Measurements from ENCODE around the gene PAPSS2. TPM values are rescaled to one million over a fixed set of nuclear protein-coding genes. Genes with fewer than 3 reads are reported as not detected.

The PAPSS2 gene
- total RNA-seq, 1 experiment from 2014 or later = 38.6 TPM

DNA sequence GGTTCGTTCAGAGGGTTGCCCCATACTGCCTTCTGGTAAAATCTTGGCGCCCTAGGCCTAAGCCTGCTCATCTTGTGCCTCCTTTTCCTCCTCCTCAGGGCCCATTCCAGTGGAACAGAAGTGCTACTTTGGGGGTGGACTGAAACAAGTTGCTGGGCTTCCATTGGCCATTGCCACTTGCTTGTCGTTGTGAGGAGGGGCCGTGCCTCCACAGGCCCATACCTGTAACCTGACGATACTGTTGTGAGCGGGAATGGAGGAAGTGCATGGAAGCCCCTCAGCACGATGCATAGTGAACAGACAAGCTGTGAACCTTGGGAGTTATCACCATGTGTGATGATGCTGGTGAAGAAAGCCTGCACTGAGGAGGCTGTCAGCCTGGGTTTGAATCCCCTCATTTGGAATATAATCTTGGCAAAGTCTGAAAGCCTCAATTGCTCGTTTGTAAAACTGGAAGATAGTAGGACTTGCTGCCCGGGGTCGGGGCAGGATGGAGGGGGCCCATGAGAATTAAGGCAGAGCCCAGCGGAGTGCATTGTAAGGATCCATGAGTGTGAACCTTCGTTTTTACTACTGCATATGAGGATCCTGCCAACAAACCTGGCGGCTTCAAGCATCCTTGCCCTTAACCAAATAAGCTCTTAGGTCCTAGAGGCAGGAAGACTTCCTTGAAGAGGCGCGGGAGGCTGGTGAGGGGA, 671 bp upstream of the PAPSS2 start:
- no peak for DNase-seq
- H3K9me3 ChIP-seq = no peaks in the 10 kb centered on the region
- no peaks in the 10 kb centered on the region for H3K27me3 ChIP-seq
- H3K36me3 ChIP-seq = no peaks in the 10 kb centered on the region
- peak overlapping the region; percentile 88 for H3K4me3 ChIP-seq

DNA sequence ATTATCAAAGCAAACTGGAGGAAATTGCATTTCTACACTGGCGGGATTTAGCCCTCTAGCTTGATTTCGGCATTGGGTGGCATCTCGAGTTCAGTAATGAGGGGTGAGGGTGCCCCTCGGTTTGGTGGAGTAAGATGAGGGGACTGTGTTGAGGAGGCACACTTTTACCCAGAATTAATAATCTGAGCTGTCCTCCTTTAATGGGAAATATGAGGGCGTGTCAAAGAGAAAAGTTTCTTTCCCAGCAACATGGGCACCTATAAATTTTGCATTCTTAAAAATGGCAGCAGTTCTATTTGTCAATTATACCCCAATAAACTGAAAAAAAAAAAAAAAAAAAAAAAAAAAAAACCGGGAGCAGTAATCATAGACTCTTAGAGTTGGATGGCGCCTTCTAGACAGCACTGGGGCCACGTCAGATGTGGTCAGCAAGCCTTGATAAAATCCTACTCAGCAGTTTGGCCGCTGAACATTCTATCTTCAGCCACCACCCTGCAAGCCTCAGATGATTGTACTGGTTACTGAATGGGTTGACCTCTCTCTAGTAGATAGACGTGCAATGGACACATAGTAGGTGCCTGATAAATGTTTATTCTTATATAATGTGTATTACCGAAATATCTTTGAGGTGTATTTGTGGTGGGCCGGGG, 931 bp downstream of the PAPSS2 start:
- Histone ChIP-seq H3K4me3 (peak overlapping the region; percentile 88), H3K36me3 (no peaks in the 10 kb centered on the region; the same call in 1 of the 2 replicates), H3K27me3 (no peaks in the 10 kb centered on the region), H3K9me3 (no peaks in the 10 kb centered on the region)
- DNase-seq = peak; percentile 62

DNA sequence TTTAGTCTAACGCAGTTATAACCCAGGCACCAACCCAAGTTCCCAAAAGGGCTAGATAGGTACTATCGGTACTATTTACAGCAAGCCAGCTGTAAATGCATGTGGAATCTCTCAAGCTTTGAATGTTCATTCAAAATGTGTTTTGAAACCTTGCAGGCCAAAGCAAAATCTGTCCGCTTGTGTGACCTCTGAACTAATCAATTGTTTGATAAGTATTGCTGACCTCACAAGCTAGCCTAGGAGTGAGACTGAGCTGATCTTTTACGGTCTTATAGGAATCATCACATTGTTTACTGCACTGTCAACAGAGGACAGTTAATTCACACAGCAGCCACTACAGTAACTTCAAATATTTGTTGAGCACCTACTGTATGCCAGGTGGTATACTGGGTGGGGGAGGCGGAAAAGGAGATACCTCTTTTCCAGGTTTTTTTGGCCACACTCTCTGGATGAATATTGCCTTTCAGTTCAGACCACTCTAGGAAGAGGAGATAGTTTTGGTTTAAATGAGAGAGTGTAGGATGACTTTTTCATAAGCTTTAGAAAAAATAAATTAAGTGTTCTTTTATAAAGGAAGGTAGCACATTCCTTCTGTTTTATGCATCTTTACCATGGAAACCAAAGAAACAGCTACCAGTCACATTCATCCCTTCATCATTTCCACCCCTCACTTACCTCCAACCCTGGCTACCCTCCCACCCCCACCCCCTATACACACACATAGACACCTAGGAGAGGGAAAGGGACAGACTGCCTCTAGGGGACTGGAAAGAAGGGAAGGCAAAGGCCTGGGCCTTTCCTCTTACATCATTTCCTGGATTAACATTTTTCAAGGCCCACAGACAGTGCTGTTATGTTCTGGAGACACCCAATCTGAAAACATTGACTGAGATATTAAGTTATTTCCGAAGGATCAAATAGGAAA, 2.4 kb downstream of the PAPSS2 start:
- H3K4me3 ChIP-seq = no peak overlapping the region; the same call in 1 of the 2 replicates
- no peaks in the 10 kb centered on the region for H3K9me3 ChIP-seq
- no peaks in the 10 kb centered on the region for H3K27me3 ChIP-seq
- peaks cover 6% of the 10 kb centered on the region for H3K36me3 ChIP-seq
- DNase-seq = no peak

- no peak for DNase-seq
- Histone ChIP-seq H3K4me3 (no peak overlapping the region), H3K9me3 (no peaks in the 10 kb centered on the region), H3K27me3 (no peaks in the 10 kb centered on the region), H3K36me3 (peaks cover 6% of the 10 kb centered on the region)
These were observed 4.6 kb downstream of the PAPSS2 start for GRCh38 chr10:87664276-87664701.

GRCh38 chr10:87667493-87667892, 7.8 kb downstream of the PAPSS2 start:
- H3K27me3 ChIP-seq = no peaks in the 10 kb centered on the region
- no peaks in the 10 kb centered on the region for H3K9me3 ChIP-seq
- H3K36me3 ChIP-seq = peaks cover 6% of the 10 kb centered on the region
- H3K4me3 ChIP-seq = no peak overlapping the region
- DNase-seq = no peak

DNA sequence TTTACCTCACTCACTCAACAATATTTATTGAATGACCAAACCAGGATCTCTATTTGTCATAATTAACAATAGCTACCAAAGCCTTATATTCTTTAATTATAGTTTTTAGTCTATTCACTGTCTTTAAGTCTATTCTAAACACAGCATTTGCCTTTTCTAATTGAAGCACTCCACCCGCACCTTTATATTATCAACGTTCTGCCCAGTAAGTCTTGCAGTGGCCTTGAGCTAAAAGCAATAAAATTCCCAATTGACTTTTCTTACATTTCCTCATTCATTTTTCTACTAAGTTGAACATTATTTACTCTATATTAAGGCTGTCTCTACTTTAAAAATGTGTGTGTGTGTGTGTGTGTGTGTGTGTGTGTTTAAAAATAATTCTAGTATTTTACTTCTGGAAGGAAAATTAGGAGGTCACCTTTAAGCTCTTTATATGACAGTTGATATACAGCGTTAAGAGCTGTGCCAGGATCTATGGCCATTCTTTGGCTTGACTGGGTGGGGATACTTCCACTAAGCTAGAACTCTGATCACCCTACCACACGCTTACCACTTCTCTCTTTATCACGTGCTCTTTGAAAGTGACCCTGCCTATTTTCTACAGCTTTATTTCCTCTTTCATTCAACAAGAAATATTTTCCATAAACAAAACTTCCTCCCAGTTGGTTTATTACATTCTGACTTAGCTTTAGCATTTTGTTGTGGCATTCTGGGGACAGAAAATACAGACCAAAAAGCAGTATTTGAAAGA, 8.8 kb downstream of the PAPSS2 start:
- Histone ChIP-seq H3K36me3 (peaks cover 6% of the 10 kb centered on the region), H3K27me3 (no peaks in the 10 kb centered on the region), H3K9me3 (no peaks in the 10 kb centered on the region), H3K4me3 (no peak overlapping the region)
- no peak for DNase-seq

- no peak for DNase-seq
- Histone ChIP-seq H3K36me3 (peaks cover 6% of the 10 kb centered on the region), H3K27me3 (no peaks in the 10 kb centered on the region), H3K4me3 (no peak overlapping the region), H3K9me3 (no peaks in the 10 kb centered on the region)
These were observed 10.1 kb downstream of the PAPSS2 start for GRCh38 chr10:87669752-87670151.

DNA sequence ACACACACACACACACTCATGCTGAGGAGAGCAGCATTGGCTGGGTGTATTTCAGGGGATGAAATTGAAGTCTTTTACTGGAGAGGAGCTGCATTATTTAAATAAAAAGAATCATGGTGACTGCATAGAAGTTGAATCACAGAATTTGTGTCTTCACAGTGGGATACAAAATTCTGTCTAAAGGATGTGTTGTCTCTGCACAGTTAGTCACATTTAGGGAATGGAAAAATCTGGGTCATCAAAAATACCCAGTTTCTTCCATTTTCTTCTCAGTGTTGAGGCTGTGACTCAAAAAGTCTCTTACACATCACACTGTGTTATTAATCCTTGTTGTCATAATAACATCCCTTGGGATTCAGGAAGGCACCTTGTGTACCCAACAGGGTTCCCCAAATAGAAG, 10.9 kb downstream of the PAPSS2 start:
- H3K36me3 ChIP-seq = peaks cover 6% of the 10 kb centered on the region
- H3K9me3 ChIP-seq = no peaks in the 10 kb centered on the region
- no peak for DNase-seq
- H3K27me3 ChIP-seq = no peaks in the 10 kb centered on the region
- no peak overlapping the region for H3K4me3 ChIP-seq

- H3K36me3 ChIP-seq = peaks cover 3% of the 10 kb centered on the region
- H3K9me3 ChIP-seq = no peaks in the 10 kb centered on the region
- H3K27me3 ChIP-seq = no peaks in the 10 kb centered on the region
- DNase-seq = no peak
- H3K4me3 ChIP-seq = no peak overlapping the region
These were observed 11.6 kb downstream of the PAPSS2 start for GRCh38 chr10:87671139-87671815.

DNA sequence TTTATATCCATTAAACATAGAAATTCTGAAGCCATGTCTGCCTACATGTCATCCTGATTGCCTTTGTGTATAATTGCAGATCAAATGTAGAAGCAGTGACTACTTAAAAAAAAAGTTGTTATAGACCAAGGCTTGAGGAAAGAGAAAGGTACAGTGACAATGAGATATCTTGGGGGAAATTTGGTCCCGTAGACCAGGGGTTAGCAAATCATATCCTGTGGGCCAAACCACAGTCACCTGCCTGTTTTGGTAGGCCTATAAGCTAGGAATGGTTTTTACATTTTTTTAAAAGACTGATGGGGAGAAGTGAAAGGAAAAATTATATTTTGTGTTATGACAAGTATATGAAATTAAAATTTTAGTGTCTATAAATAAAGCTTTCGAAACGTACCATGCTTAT, 12.9 kb downstream of the PAPSS2 start:
- H3K27me3 ChIP-seq = no peaks in the 10 kb centered on the region
- DNase-seq = no peak
- H3K4me3 ChIP-seq = no peak overlapping the region
- no peaks in the 10 kb centered on the region for H3K9me3 ChIP-seq
- H3K36me3 ChIP-seq = no peaks in the 10 kb centered on the region; the same call in 1 of the 2 replicates

DNA sequence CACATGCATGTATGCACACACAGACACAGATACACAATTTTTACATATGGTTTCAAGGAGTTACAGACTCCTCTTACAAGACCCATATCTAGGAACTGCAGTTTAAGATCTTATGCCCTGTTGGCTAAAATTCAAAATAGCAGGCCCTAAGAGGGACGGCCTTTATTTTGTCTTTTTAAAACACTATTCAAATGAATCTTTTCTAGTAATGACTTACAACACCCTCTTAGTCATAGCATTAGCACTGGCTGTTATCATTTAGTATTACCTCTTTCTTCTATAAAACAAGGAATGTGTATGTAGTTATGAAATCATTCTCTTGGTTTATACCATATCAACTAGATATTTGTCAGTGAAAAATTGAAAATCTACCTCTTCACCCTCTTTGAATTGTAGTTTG, 15.3 kb downstream of the PAPSS2 start:
- no peaks in the 10 kb centered on the region; the same call in 1 of the 2 replicates for H3K36me3 ChIP-seq
- no peaks in the 10 kb centered on the region for H3K9me3 ChIP-seq
- no peaks in the 10 kb centered on the region for H3K27me3 ChIP-seq
- DNase-seq = no peak
- no peak overlapping the region for H3K4me3 ChIP-seq

DNA sequence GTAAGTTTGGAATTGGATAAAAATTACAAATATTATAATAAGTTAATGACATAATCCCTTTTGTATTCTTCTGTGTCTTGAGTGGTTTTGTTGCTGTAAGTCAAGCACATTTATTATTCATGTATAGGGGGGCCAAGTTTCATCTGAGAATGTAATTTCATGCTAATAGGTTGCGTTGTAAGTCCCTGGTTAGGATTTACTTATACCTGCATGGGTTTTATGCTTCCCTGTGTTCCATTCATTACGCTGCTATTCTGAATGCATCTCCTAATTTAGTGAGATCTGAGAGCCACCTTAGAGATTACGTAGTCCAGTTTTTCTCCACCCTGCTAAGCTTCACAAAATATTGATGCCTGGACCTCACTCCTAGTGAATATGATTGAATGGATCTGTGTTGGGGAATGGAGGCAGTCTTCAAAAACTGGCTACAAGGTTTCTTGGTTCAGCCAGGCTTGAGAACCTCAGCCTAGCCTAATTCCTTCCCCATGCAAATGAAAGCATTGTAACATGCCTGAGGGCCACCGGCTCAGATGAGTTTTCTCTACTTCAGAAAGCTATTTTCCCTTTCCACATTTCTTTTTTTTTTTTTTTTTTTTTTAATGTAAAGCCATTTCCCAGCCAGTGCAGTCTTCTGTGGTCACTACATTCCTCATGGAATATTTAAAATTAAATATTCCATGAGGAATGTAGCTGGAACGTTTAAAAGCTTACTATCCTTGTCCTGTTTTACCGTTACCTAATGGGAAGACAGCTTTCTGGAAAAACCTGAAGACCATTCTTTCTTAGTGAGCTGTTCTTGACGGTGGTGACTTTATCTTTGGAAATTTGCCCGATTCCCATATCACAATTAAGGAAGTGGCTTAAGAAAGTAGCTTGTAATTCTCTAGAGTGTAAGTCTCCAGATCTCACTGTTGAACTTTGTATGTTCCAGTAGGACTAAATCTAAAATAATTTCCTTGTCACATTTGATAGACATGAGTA, 16.0 kb downstream of the PAPSS2 start:
- no peak for DNase-seq
- H3K36me3 ChIP-seq = no peaks in the 10 kb centered on the region; the same call in 1 of the 2 replicates
- no peak overlapping the region for H3K4me3 ChIP-seq
- no peaks in the 10 kb centered on the region for H3K9me3 ChIP-seq
- H3K27me3 ChIP-seq = no peaks in the 10 kb centered on the region

- Histone ChIP-seq H3K27me3 (no peaks in the 10 kb centered on the region), H3K9me3 (no peaks in the 10 kb centered on the region), H3K4me3 (no peak overlapping the region), H3K36me3 (no peaks in the 10 kb centered on the region; the same call in 1 of the 2 replicates)
- no peak for DNase-seq
These were observed 17.9 kb downstream of the PAPSS2 start for GRCh38 chr10:87677595-87677994.

GRCh38 chr10:87678302-87678701, 18.6 kb downstream of the PAPSS2 start:
- Histone ChIP-seq H3K27me3 (no peaks in the 10 kb centered on the region), H3K9me3 (no peaks in the 10 kb centered on the region), H3K4me3 (no peak overlapping the region), H3K36me3 (no peaks in the 10 kb centered on the region; the same call in 1 of the 2 replicates)
- DNase-seq = no peak

GRCh38 chr10:87683356-87683755, 23.7 kb downstream of the PAPSS2 start:
- Histone ChIP-seq H3K4me3 (no peak overlapping the region), H3K9me3 (no peaks in the 10 kb centered on the region), H3K27me3 (no peaks in the 10 kb centered on the region), H3K36me3 (no peaks in the 10 kb centered on the region)
- DNase-seq = no peak
